DND-41 (cell line): ENCODE data around the gene OPCML.

ENCODE experiments used
- ATAC-seq: fragments of 200-7000 bp; cut with Tn5 transposase; 3 replicates; pipeline ENCODE4 v1.9.1; 2021; ENCODE audit warnings: low read depth; ENCODE audit not compliant: insufficient read depth
- DNase-seq: peaks from one replicate; pipeline ENCODE4 v3.0.0-alpha.2; 2020
- H2AFZ ChIP-seq: 2 replicates; pipeline ENCODE4 v1.6.0; 2012; ENCODE audit warnings: low read depth, low read length
- H3K27ac ChIP-seq: 2 replicates; pipeline ENCODE4 v1.5.1; 2012; ENCODE audit warnings: low read length, inconsistent platforms
- H3K27me3 ChIP-seq: fragments of 200-600 bp; sonication (generic); 2 replicates; pipeline ENCODE4 v1.6.0; 2012; ENCODE audit warnings: low read length, mild to moderate bottlenecking, inconsistent platforms; ENCODE audit not compliant: insufficient read depth, poor library complexity
- H3K36me3 ChIP-seq: 2 replicates; pipeline ENCODE4 v1.5.1; 2012; ENCODE audit warnings: low read length, inconsistent platforms; ENCODE audit not compliant: insufficient read depth
- H3K4me1 ChIP-seq: 2 replicates; pipeline ENCODE4 v1.5.1; 2012; ENCODE audit warnings: mild to moderate bottlenecking, low read length; ENCODE audit not compliant: insufficient read depth
- H3K4me2 ChIP-seq: 2 replicates; pipeline ENCODE4 v1.6.0; 2012; ENCODE audit warnings: mild to moderate bottlenecking, moderate library complexity, low read length, inconsistent platforms; ENCODE audit not compliant: insufficient read depth
- H3K4me3 ChIP-seq, 2 experiments: fragments of 200-600 bp in 1 of 2; shearing (Covaris generic) in 1 of 2; 2 replicates each; pipeline ENCODE4 v1.5.1; 2012 to 2016; ENCODE audit warnings: inconsistent platforms in 2 of 2, low read length in 2 of 2, mild to moderate bottlenecking in 2 of 2, low read depth in 1 of 2, moderate library complexity in 1 of 2
- H3K79me2 ChIP-seq: 2 replicates; pipeline ENCODE4 v1.6.0; 2012; ENCODE audit warnings: low read length, inconsistent platforms; ENCODE audit not compliant: insufficient read depth
- H3K9ac ChIP-seq: 2 replicates; pipeline ENCODE4 v1.6.0; 2012; ENCODE audit warnings: low read depth, mild to moderate bottlenecking, inconsistent platforms, low read length, moderate library complexity
- H3K9me3 ChIP-seq: 2 replicates; pipeline ENCODE4 v1.5.1; 2012; ENCODE audit warnings: low read length, moderate library complexity, mild to moderate bottlenecking, inconsistent platforms; ENCODE audit not compliant: insufficient read depth, severe bottlenecking
- H4K20me1 ChIP-seq: 2 replicates; pipeline ENCODE4 v1.6.0; 2012; ENCODE audit warnings: low read length; ENCODE audit not compliant: insufficient read depth
- CTCF ChIP-seq: IDR thresholded peaks from 2 replicates; pipeline ENCODE4 v1.5.1; 2012; ENCODE audit warnings: borderline replicate concordance, low read length, moderate library complexity, mild to moderate bottlenecking; ENCODE audit not compliant: poor library complexity, severe bottlenecking; ENCODE audit errors: extremely low read depth
- EZH2 ChIP-seq: IDR thresholded peaks from 3 replicates; pipeline ENCODE4 v1.6.1; 2012; ENCODE audit warnings: borderline replicate concordance, low read depth, mild to moderate bottlenecking, moderate library complexity, low read length, inconsistent platforms; ENCODE audit not compliant: severe bottlenecking

OPCML gene

GRCh38 chr11:132504501-132505041 lies 1027.7 kb downstream of the OPCML start:
- H3K27ac ChIP-seq = no peak overlapping the region
- no peaks in the 10 kb centered on the region for H3K9me3 ChIP-seq
- H3K9ac ChIP-seq = no peak overlapping the region
- no peaks in the 10 kb centered on the region for H3K27me3 ChIP-seq
- no peak for TF ChIP-seq CTCF
- TF ChIP-seq EZH2 = no peak
- ATAC-seq (no peak), DNase-seq (no peak)
- H3K36me3 ChIP-seq = no peaks in the 10 kb centered on the region
- H3K4me3 ChIP-seq = no peak overlapping the region
- H4K20me1 ChIP-seq = no peaks in the 10 kb centered on the region
- H3K4me2 ChIP-seq = no peak overlapping the region
- no peaks in the 10 kb centered on the region for H3K4me1 ChIP-seq
- no peak overlapping the region for H2AFZ ChIP-seq
- H3K79me2 ChIP-seq = no peaks in the 10 kb centered on the region

- peaks cover 2% of the 10 kb centered on the region for H3K27me3 ChIP-seq
- no peak overlapping the region for H3K9ac ChIP-seq
- H3K27ac ChIP-seq = no peak overlapping the region
- H3K4me3 ChIP-seq = no peak overlapping the region
- TF ChIP-seq EZH2 = no peak
- TF ChIP-seq CTCF = no peak
- ATAC-seq = no peak
- no peak for DNase-seq
- H3K36me3 ChIP-seq = no peaks in the 10 kb centered on the region
- no peak overlapping the region for H2AFZ ChIP-seq
- no peak overlapping the region for H3K4me2 ChIP-seq
- H3K9me3 ChIP-seq = no peaks in the 10 kb centered on the region
- H3K4me1 ChIP-seq = no peaks in the 10 kb centered on the region
- H3K79me2 ChIP-seq = no peaks in the 10 kb centered on the region
- H4K20me1 ChIP-seq = no peaks in the 10 kb centered on the region
Measured at GRCh38 chr11:132501356-132501755, 1030.9 kb downstream of the OPCML start.

GRCh38 chr11:132499661-132500060 lies 1032.6 kb downstream of the OPCML start:
- no peak overlapping the region for H3K27ac ChIP-seq
- no peak overlapping the region for H2AFZ ChIP-seq
- no peak overlapping the region for H3K9ac ChIP-seq
- peaks cover 2% of the 10 kb centered on the region for H3K27me3 ChIP-seq
- TF ChIP-seq CTCF = no peak
- no peak for TF ChIP-seq EZH2
- no peaks in the 10 kb centered on the region for H3K79me2 ChIP-seq
- no peaks in the 10 kb centered on the region for H4K20me1 ChIP-seq
- no peak for DNase-seq
- no peak for ATAC-seq
- no peaks in the 10 kb centered on the region for H3K9me3 ChIP-seq
- H3K4me2 ChIP-seq = no peak overlapping the region
- no peak overlapping the region for H3K4me3 ChIP-seq
- no peaks in the 10 kb centered on the region for H3K36me3 ChIP-seq
- peaks cover 8% of the 10 kb centered on the region; the same call in 1 of the 2 replicates for H3K4me1 ChIP-seq

GRCh38 chr11:132496341-132496740 lies 1036.0 kb downstream of the OPCML start:
- Histone ChIP-seq H3K27me3 (peaks cover 2% of the 10 kb centered on the region), H3K4me3 (no peak overlapping the region), H3K27ac (no peak overlapping the region), H2AFZ (no peak overlapping the region), H4K20me1 (no peaks in the 10 kb centered on the region), H3K9me3 (no peaks in the 10 kb centered on the region), H3K36me3 (no peaks in the 10 kb centered on the region), H3K9ac (no peak overlapping the region), H3K4me2 (no peak overlapping the region), H3K4me1 (peaks cover 8% of the 10 kb centered on the region; the same call in 1 of the 2 replicates), H3K79me2 (no peaks in the 10 kb centered on the region)
- DNase-seq (no peak), ATAC-seq (no peak)
- TF ChIP-seq EZH2 = no peak
- no peak for TF ChIP-seq CTCF
